Mesenchymal stem cell (in vitro differentiated cells and primary cell): ENCODE measurements around the gene GNAZ.

Source experiments
- DNase-seq: peaks from one replicate; pipeline ENCODE4 v3.0.0-alpha.2; 2013
- H2AFZ ChIP-seq: one replicate; pipeline ENCODE4 v1.6.1; 2013; ENCODE audit warnings: low read depth, mild to moderate bottlenecking, control low read depth, inconsistent platforms, low read length, moderate library complexity
- H2AK5ac ChIP-seq: 2 replicates; pipeline ENCODE4 v1.6.1; 2013; ENCODE audit warnings: low read length, moderate library complexity, mild to moderate bottlenecking, inconsistent platforms; ENCODE audit not compliant: severe bottlenecking
- H2BK120ac ChIP-seq: one replicate; pipeline ENCODE4 v1.6.1; 2013; ENCODE audit warnings: low read depth, mild to moderate bottlenecking, inconsistent platforms, low read length, moderate library complexity
- H2BK12ac ChIP-seq, 2 experiments: one replicate each; pipeline ENCODE4 v1.6.1; 2013; ENCODE audit warnings: inconsistent platforms in 2 of 2, low read length in 2 of 2, mild to moderate bottlenecking in 2 of 2, moderate library complexity in 2 of 2, control low read depth in 1 of 2
- H2BK15ac ChIP-seq: one replicate; pipeline ENCODE4 v1.6.1; 2013; ENCODE audit warnings: mild to moderate bottlenecking, low read depth, inconsistent platforms; ENCODE audit not compliant: poor library complexity, severe bottlenecking
- H2BK5ac ChIP-seq: 2 replicates; pipeline ENCODE4 v1.6.1; 2013; ENCODE audit warnings: low read depth, mild to moderate bottlenecking, low read length, control low read depth, inconsistent platforms; ENCODE audit not compliant: poor library complexity, severe bottlenecking
- H3K14ac ChIP-seq, 2 experiments: one replicate each; pipeline ENCODE4 v1.6.1; 2013; ENCODE audit warnings: inconsistent platforms in 2 of 2, low read length in 2 of 2, control low read depth in 1 of 2, mild to moderate bottlenecking in 1 of 2, moderate library complexity in 1 of 2
- H3K18ac ChIP-seq, 2 experiments: one replicate each; pipeline ENCODE4 v1.6.1; 2013; ENCODE audit warnings: inconsistent platforms in 2 of 2, low read length in 2 of 2, control low read depth in 1 of 2, low read depth in 1 of 2, mild to moderate bottlenecking in 1 of 2
- H3K23ac ChIP-seq, 2 experiments: one replicate each; pipeline ENCODE4 v1.6.1; 2013; ENCODE audit warnings: inconsistent platforms in 2 of 2, low read length in 2 of 2, mild to moderate bottlenecking in 2 of 2, moderate library complexity in 2 of 2, control low read depth in 1 of 2
- H3K27ac ChIP-seq: 2 replicates; pipeline ENCODE4 v1.5.1; 2013; ENCODE audit warnings: mild to moderate bottlenecking, moderate library complexity, low read length, control low read depth, inconsistent platforms; ENCODE audit not compliant: poor library complexity, severe bottlenecking
- H3K27me3 ChIP-seq, 2 experiments: 2 replicates each; pipeline versions ENCODE4 v1.6.1 to v1.7.0; 2013; ENCODE audit warnings: low read length in 2 of 2, mild to moderate bottlenecking in 2 of 2, moderate library complexity in 2 of 2, control low read depth in 1 of 2, inconsistent platforms in 1 of 2; ENCODE audit not compliant: control insufficient read depth in 1 of 2, insufficient read depth in 1 of 2
- H3K36me3 ChIP-seq, 2 experiments: 2 replicates each; pipeline versions ENCODE4 v1.6.1 to v1.7.0; 2013; ENCODE audit warnings: low read length in 2 of 2, control low read depth in 1 of 2, inconsistent platforms in 1 of 2, low read depth in 1 of 2, mild to moderate bottlenecking in 1 of 2; ENCODE audit not compliant: insufficient read depth in 2 of 2, control insufficient read depth in 1 of 2
- H3K4ac ChIP-seq, 2 experiments: one replicate each; pipeline ENCODE4 v1.6.1; 2013; ENCODE audit warnings: inconsistent platforms in 2 of 2, low read length in 2 of 2, mild to moderate bottlenecking in 2 of 2, moderate library complexity in 2 of 2, control low read depth in 1 of 2, low read depth in 1 of 2
- H3K4me1 ChIP-seq: 2 replicates; pipeline ENCODE4 v1.6.1; 2013; ENCODE audit warnings: low read depth, low read length, control low read depth; ENCODE audit not compliant: control insufficient read depth, insufficient read depth
- H3K4me2 ChIP-seq: 2 replicates; pipeline ENCODE4 v1.6.1; 2013; ENCODE audit warnings: low read length, mild to moderate bottlenecking, inconsistent platforms; ENCODE audit not compliant: poor library complexity, severe bottlenecking
- H3K4me3 ChIP-seq, 2 experiments: 2 replicates each; pipeline versions ENCODE4 v1.5.1 to v1.7.0; 2013; ENCODE audit warnings: low read length in 2 of 2, mild to moderate bottlenecking in 2 of 2, control low read depth in 1 of 2, low read depth in 1 of 2; ENCODE audit not compliant: insufficient read depth in 1 of 2
- H3K79me1 ChIP-seq: replicated peaks from 2 replicates; pipeline ENCODE4 v1.6.1; 2013; ENCODE audit warnings: mild to moderate bottlenecking, control low read depth, low read length, inconsistent platforms; ENCODE audit not compliant: poor library complexity, severe bottlenecking
- H3K9ac ChIP-seq: 2 replicates; pipeline ENCODE4 v1.7.0; 2013; ENCODE audit warnings: mild to moderate bottlenecking, low read length, moderate library complexity
- H3K9me3 ChIP-seq: 2 replicates; pipeline ENCODE4 v1.7.0; 2013; ENCODE audit warnings: mild to moderate bottlenecking, low read length; ENCODE audit not compliant: control insufficient read depth
- H4K8ac ChIP-seq: one replicate; pipeline ENCODE4 v1.6.1; 2013; ENCODE audit warnings: inconsistent platforms, mild to moderate bottlenecking, low read length, moderate library complexity
- H4K91ac ChIP-seq: one replicate; pipeline ENCODE4 v1.6.1; 2013; ENCODE audit warnings: mild to moderate bottlenecking, low read length, inconsistent platforms
- WGBS: methylation state at CpG from one replicate; pipeline ENCODE4 v1.1.7; 2013; ENCODE audit warnings: mixed read lengths; 5-methylcytosine and 5-hydroxymethylcytosine counted together

GNAZ gene

GRCh38 chr22:23064381-23065068 lies 5.8 kb upstream of the GNAZ start:
- Histone ChIP-seq H3K4me3 (no peak overlapping the region), H3K18ac (no peak overlapping the region), H2BK15ac (no peak overlapping the region), H4K8ac (no peak overlapping the region), H3K27ac (no peak overlapping the region), H2BK120ac (no peak overlapping the region), H3K36me3 (no peaks in the 10 kb centered on the region), H3K23ac (no peak overlapping the region), H2BK5ac (no peak overlapping the region), H3K9ac (no peak overlapping the region), H3K79me1 (no peaks in the 10 kb centered on the region), H2AK5ac (no peak overlapping the region), H4K91ac (no peak overlapping the region), H3K9me3 (no peaks in the 10 kb centered on the region), H3K4ac (no peak overlapping the region), H2BK12ac (no peak overlapping the region), H3K14ac (no peak overlapping the region), H3K27me3 (peaks cover 34 to 37% of the 10 kb centered on the region in 2 experiments), H3K4me2 (no peak overlapping the region), H3K4me1 (peaks cover 2% of the 10 kb centered on the region), H2AFZ (no peak overlapping the region)
- no peak for DNase-seq
- 67% methylated on average over 11 of the region's 11 CpGs for WGBS

- Histone ChIP-seq H2AFZ (no peak overlapping the region), H3K36me3 (no peaks in the 10 kb centered on the region), H3K18ac (no peak overlapping the region), H3K4me3 (no peak overlapping the region), H2BK12ac (no peak overlapping the region), H2BK15ac (no peak overlapping the region), H3K27me3 (peaks cover 35 to 37% of the 10 kb centered on the region in 2 experiments), H3K9me3 (no peaks in the 10 kb centered on the region), H2BK120ac (no peak overlapping the region), H3K23ac (peak overlapping the region in 1 of 2 experiments; percentile 5), H2BK5ac (no peak overlapping the region), H3K4me2 (no peak overlapping the region), H3K27ac (no peak overlapping the region), H2AK5ac (no peak overlapping the region), H3K4ac (no peak overlapping the region), H3K14ac (no peak overlapping the region), H4K8ac (no peak overlapping the region), H3K79me1 (no peaks in the 10 kb centered on the region), H4K91ac (no peak overlapping the region), H3K4me1 (peaks cover 6% of the 10 kb centered on the region), H3K9ac (no peak overlapping the region)
- WGBS = 58% methylated on average over 2 of the region's 3 CpGs
- no peak for DNase-seq
These were observed 5.3 kb upstream of the GNAZ start for GRCh38 chr22:23065069-23065451.

- H3K79me1 ChIP-seq = no peaks in the 10 kb centered on the region
- H3K4me3 ChIP-seq = no peak overlapping the region
- no peak overlapping the region for H3K4ac ChIP-seq
- no peak overlapping the region for H4K91ac ChIP-seq
- no peak overlapping the region for H3K27ac ChIP-seq
- H3K27me3 ChIP-seq = peaks cover 35 to 37% of the 10 kb centered on the region in 2 experiments
- H3K4me2 ChIP-seq = no peak overlapping the region
- no peak overlapping the region for H3K18ac ChIP-seq
- no peaks in the 10 kb centered on the region for H3K9me3 ChIP-seq
- no peak overlapping the region for H2BK5ac ChIP-seq
- WGBS = 72% methylated on average over 10 of the region's 10 CpGs
- H2BK15ac ChIP-seq = no peak overlapping the region
- H2AK5ac ChIP-seq = no peak overlapping the region
- H3K9ac ChIP-seq = no peak overlapping the region
- H3K4me1 ChIP-seq = peaks cover 8% of the 10 kb centered on the region
- no peak for DNase-seq
- no peak overlapping the region for H2BK120ac ChIP-seq
- no peak overlapping the region for H2BK12ac ChIP-seq
- H2AFZ ChIP-seq = no peak overlapping the region
- H3K14ac ChIP-seq = no peak overlapping the region
- H3K23ac ChIP-seq = no peak overlapping the region
- H4K8ac ChIP-seq = no peak overlapping the region
- no peaks in the 10 kb centered on the region for H3K36me3 ChIP-seq
These were observed 4.7 kb upstream of the GNAZ start for GRCh38 chr22:23065495-23066122.

GRCh38 chr22:23066200-23067022 lies 3.9 kb upstream of the GNAZ start:
- no peak overlapping the region for H2BK120ac ChIP-seq
- H3K18ac ChIP-seq = no peak overlapping the region
- H2AFZ ChIP-seq = no peak overlapping the region
- H2BK5ac ChIP-seq = no peak overlapping the region
- no peak overlapping the region for H3K4me3 ChIP-seq
- no peak overlapping the region for H3K27ac ChIP-seq
- no peaks in the 10 kb centered on the region for H3K79me1 ChIP-seq
- H3K9me3 ChIP-seq = no peaks in the 10 kb centered on the region
- no peak overlapping the region for H3K23ac ChIP-seq
- no peak overlapping the region for H2BK12ac ChIP-seq
- H2AK5ac ChIP-seq = no peak overlapping the region
- no peaks in the 10 kb centered on the region for H3K36me3 ChIP-seq
- no peak overlapping the region for H4K91ac ChIP-seq
- 85% methylated on average over 15 of the region's 15 CpGs for WGBS
- DNase-seq = no peak
- no peak overlapping the region for H3K4ac ChIP-seq
- H3K4me2 ChIP-seq = no peak overlapping the region
- H3K4me1 ChIP-seq = peaks cover 12% of the 10 kb centered on the region
- H2BK15ac ChIP-seq = no peak overlapping the region
- no peak overlapping the region for H4K8ac ChIP-seq
- peaks cover 41% of the 10 kb centered on the region in 2 experiments for H3K27me3 ChIP-seq
- H3K9ac ChIP-seq = no peak overlapping the region
- H3K14ac ChIP-seq = no peak overlapping the region
